ENCODE measurements around the gene AP1S1. TPM values are rescaled to one million over a fixed set of nuclear protein-coding genes. Genes with fewer than 3 reads are reported as not detected.
"Not testable (repeated sequence)": the region's sequence is repeated elsewhere in the genome, so short reads cannot be mapped to it uniquely, and the experiment has no call there.

Gene AP1S1
- total RNA-seq = 126 and 172 TPM in 2 replicates

DNA sequence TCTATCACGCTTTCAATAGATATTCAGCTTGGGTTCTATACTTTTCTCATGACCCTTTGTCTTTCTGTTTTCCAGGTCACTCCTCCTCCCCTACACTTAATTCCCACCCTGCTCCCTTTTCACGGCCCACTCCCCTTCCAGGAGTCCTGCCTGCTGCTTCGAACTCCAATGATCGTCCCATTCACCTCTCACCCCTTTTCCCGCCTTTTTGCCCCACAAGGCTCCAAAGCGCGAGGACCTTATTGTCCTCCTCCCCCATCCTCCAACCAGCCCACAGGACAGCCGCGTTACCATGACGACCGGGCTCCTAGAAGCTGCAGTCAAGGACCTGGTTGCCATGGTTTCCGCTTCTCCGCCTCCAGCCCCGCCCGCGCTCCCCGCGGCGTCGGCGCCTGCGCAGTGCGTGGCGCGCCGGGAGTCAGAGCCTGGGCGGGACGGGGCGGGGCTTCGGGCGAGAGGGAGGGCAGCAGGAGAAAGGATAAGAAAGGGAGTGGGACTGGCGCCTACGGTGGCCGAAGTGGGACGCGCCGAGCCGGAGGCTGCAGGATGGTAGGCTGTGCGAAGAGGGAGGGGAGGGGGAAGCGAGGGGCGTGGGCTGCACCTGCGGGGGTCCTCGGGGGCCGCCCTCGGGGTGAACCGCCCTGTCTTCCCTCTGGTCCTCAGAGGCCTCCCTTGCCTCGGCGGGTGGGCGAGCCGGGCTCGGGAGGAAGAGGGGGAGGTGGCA lies at the start of gene AP1S1:
TSS of gene AP1S1 (plus strand) at position 508 of the 724 bp plus-strand sequence. CDS start at position 547, 39 bp downstream.
- DNase-seq (ENCODE audit: low read depth in 2 of 2) = peak; percentile 87 to 95

DNA sequence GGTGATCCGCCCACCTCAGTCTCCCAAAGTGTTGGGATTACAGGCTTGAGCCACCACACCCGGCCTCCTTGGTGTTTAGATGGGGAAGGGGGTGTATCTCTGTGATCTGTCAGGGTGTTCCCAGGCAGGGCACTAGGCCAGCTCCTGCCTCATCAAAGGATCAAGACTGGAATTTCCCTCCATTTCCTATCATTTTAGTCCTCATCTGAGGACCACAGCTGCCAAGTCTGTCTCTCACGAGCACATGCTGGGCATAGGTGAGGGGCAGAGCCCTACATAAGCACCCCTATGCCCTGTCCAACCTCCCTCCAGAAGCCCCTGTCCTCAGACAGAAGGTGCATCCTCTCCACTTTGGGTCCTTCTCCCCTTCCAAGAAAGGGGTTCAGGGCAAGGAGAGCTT lies 49.5 kb upstream of the AP1S1 start:
- peak in 1 of 2 donors; percentile 82 for DNase-seq (ENCODE audit: low read depth in 2 of 2)

GRCh38 chr7:101105248-101105647 lies 49.0 kb upstream of the AP1S1 start:
- DNase-seq (ENCODE audit: low read depth in 2 of 2) = not testable (repeated sequence)

- DNase-seq (ENCODE audit: low read depth in 2 of 2) = no peak
Measured at GRCh38 chr7:101106386-101106785, 47.9 kb upstream of the AP1S1 start.

DNA sequence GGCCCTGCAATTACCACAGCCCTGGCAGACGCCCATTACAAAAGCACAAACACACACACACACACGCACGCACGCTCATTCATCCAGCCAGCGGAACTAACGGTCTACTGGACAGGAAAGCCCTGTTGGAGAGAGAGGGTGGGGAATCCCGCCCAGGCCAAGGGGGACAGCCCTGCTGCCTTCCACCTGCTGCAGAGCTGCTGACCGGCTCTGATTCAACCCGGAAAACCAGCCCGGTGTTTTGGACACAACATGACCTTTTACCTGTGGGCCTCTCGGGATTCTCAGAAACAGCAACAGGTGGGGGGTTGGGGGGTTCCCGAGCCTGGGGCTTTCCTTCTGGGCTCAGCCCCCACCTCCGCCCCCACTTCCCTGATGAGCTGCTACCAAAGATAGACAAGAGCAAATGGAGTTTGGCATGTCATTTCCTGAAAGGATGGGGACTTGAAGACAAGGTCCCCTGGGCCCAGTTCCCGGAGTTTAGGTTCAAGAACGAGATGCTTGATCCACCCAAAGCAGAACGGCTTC lies 45.9 kb upstream of the AP1S1 start:
- DNase-seq (ENCODE audit: low read depth in 2 of 2) = peak; percentile 96 to 99

GRCh38 chr7:101108961-101109360 lies 45.3 kb upstream of the AP1S1 start:
- DNase-seq (ENCODE audit: low read depth in 2 of 2) = peak in 1 of 2 donors; percentile 72

DNA sequence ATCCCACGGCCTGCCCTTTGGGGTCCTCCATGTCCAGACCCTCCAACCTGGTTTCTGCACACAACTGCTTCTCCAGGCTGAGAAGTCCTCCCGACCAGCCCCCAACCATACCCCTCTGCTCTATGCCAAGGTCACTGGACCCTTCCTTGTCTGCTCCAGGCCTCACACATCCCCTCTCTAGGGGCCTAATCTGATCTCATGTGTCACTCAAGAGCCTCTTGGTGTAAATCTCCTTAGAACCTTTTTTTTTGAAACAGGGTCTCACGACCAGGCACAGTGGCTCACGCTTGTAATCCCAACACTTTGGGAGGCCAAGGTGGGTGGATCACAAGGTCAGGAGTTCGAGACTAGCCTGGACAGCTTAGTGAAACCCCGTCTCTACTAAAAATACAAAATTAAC lies 44.9 kb upstream of the AP1S1 start:
- no peak for DNase-seq (ENCODE audit: low read depth in 2 of 2)

- no peak for DNase-seq (ENCODE audit: low read depth in 2 of 2)
Measured at GRCh38 chr7:101111261-101111660, 43.0 kb upstream of the AP1S1 start.

DNA sequence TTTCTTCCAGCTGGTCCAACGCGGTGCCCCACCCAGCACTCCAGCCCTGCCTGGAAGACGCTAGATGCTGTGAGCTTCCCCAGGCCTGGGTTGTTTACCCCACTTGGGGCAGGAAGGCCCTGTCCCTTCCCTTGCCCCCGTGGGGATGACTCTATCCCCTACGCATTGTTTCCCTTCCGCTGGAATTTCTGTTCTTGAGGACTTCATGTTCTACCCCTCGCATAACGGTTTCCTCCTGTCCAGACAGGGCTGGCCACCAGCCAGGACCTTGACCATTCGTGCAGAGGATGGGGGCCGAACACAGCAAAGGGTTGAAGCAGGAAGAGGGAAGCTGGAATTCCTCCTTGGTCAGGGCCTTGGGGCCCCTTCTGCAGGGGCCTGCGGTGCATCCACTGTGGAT lies 42.0 kb upstream of the AP1S1 start:
- DNase-seq (ENCODE audit: low read depth in 2 of 2) = peak; percentile 81 to 99

DNA sequence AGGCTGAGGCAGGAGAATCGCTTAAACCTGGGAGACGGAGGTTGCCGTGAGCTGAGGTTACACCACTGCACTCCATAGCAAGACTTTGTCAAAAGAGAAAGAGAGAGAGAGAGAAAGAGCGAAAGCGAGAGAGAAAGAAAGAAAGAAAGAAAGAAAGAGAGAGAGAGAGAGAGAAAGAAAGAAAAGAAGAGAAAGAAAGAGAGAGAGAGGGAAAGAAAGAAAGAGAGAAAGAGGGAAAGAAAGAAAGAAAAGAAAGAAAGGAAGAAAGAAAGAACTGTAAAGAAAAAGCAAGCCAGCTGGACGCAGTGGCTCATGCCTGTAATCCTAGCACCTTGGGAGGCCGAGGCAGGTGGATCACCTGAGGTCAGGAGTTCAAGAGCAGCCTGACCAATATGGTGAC lies 41.1 kb upstream of the AP1S1 start:
- DNase-seq (ENCODE audit: low read depth in 2 of 2) = not testable (repeated sequence)

GRCh38 chr7:101113836-101114235 lies 40.4 kb upstream of the AP1S1 start:
- no peak for DNase-seq (ENCODE audit: low read depth in 2 of 2)

DNA sequence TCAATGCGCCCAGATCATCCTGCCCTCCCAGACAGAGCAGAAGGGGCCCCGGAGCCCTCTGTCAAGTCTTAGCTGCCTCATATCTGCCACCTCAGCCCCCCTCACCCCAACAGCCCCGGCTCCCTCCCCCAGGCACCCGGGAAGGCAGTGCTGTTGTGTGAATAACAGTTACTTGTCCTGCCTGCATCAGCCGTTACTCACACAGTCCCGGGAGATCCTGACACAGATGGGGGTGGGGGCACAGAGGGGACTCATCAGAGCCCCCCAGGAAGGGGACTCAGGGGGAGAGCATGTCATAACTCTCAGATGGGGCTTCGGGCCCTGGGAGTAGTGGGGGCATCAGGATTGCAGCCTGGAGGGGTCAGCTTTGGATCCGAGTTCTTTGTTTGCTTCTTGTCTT lies 39.8 kb upstream of the AP1S1 start:
- DNase-seq (ENCODE audit: low read depth in 2 of 2) = no peak

DNA sequence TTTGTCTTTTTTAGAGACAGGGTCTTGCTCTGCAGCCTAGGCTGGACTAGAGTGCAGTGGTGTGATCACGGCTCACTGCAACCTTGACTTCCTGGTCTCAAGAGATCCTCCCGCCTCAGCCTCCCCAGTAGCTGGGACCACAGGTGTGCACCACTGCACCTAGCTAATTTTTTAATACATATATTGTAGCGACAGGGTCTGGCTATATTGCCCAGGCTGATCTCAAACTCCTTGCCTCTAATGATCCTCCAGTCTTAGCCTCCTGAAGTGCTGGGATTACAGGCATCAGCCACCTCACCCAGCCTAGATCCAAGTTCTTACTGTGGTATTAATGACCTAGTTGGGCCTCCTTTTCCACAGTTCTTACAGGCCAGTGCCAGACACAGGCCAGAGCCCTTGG lies 39.1 kb upstream of the AP1S1 start:
- DNase-seq (ENCODE audit: low read depth in 2 of 2) = no peak

DNA sequence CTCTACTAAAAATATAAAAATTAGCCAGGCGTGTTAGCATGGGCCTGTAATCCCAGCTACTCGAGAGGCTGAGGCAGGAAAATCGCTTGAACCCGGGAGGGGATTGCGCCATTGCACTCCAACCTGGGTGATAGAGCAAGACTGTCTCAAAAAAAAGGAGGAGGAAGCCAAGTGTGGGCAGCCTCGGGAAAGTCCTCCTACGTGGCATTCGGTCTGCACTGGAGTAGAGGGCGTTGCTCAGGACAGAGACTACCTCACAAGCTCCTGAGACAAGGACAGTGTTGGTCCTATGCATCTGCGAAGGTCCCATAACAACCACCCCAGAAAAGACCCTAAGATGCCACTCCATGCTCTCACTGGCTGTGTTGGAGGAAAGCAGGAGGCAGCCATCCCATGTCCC lies 37.4 kb upstream of the AP1S1 start:
- no peak for DNase-seq (ENCODE audit: low read depth in 2 of 2)

DNA sequence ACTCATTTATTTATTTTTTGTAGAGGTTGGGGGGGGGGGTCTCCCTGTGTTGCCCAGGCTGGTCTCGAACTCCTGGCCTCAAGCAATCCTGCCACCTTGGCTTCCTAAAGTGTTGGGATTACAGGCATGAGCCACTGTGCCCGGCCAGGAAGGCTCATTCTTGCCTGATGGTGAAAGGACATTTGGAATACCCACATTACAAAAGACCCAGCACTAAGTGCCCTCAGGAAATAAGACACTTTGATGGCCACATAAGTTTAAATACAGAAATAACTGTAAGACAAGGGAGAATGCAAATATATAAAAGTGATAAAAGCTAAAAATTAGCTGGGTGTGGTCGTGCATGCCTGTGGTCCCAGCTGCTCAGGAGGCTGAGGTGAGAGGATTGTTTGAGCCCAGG lies 35.4 kb upstream of the AP1S1 start:
- no peak for DNase-seq (ENCODE audit: low read depth in 2 of 2)

DNA sequence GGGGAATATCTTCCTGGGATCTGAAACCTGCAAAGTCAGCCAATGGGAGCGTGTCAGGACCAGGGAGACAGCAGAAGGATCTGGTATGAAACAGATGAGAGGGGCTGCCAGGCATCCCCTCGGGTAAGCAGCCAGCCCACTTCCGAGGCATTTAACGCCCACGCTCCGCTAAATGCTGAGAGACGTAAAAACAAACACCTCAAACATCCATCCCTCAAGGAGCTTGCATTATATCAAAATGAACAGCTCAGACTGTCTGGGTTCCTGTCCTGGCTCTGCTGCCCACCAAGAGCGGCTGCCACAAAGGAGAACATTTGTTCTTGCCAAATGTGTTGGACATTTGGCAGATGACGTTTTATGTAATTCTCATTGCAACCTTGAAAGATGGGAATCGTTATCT lies 34.4 kb upstream of the AP1S1 start:
- no peak for DNase-seq (ENCODE audit: low read depth in 2 of 2)

DNA sequence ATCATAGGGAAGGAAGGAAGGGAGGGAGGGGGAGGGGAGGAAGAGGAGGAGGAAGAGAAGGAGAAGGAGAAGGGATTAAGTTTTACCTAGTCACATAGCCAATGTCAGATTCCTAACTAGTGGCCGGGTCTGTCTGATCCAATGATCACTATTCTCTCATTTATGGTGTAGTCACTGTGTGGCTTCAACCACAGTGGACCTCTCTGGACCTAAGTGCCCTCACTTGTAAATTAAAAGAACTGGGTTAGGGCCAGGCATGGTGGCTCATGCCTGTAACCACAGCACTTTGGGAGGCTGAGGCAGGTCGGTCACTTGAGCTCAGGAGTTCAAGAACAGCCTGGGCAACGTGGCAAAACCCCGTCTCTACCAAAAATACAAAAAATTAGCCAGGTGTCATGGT lies 34.0 kb upstream of the AP1S1 start:
- DNase-seq (ENCODE audit: low read depth in 2 of 2) = no peak

DNA sequence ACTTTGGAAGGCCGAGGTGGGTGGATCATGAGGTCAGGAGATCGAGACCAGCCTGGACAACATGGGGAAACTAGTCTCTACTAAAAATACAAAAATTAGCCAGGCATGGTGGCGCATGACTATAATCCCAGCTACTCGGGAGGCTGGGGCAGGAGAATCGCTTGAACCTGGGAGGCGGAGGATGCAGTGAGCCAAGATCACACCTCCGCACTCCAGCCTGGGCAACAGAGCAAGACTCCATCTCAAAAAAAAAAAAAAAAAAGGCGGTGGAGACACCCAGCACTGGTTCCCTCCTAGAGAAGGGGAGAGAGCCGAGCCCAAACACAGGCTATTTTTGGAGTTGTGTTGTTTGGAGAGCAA lies 32.7 kb upstream of the AP1S1 start:
- not testable (repeated sequence) for DNase-seq (ENCODE audit: low read depth in 2 of 2)

GRCh38 chr7:101121991-101122932 lies 32.0 kb upstream of the AP1S1 start:
- DNase-seq (ENCODE audit: low read depth in 2 of 2) = peak; percentile 74 to 98

GRCh38 chr7:101122933-101123702 lies 31.2 kb upstream of the AP1S1 start:
- DNase-seq (ENCODE audit: low read depth in 2 of 2) = no peak

DNA sequence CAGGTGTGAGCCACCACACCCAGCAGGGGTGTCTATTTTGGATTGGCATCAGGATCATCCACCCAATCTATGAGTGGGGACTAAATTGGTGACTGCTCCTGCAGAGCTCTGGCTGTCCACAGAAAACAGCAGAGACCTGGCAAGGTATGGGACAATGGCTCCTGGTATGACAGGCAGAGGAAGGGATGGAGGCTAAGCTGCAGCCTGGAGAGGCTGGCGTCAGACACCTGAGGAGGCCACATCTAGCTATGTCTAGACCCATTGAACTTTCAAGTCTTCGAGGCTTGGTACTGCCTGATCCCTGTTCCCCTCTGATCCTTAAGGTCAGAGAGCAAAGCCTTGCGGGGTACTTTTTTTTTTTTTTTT lies 30.6 kb upstream of the AP1S1 start:
- DNase-seq (ENCODE audit: low read depth in 2 of 2) = no peak

Data from dermis microvascular lymphatic vessel endothelial cell (primary cell).